Fibroblast of skin of back (primary cell): Measurements from ENCODE around the gene SHISA9.
"Not testable (repeated sequence)": the region's sequence is repeated elsewhere in the genome, so short reads cannot be mapped to it uniquely, and the experiment has no call there.

ENCODE experiments used
- DNase-seq: peaks from one replicate; pipeline ENCODE4 v3.0.0-alpha.2; 2013

The SHISA9 gene

DNA sequence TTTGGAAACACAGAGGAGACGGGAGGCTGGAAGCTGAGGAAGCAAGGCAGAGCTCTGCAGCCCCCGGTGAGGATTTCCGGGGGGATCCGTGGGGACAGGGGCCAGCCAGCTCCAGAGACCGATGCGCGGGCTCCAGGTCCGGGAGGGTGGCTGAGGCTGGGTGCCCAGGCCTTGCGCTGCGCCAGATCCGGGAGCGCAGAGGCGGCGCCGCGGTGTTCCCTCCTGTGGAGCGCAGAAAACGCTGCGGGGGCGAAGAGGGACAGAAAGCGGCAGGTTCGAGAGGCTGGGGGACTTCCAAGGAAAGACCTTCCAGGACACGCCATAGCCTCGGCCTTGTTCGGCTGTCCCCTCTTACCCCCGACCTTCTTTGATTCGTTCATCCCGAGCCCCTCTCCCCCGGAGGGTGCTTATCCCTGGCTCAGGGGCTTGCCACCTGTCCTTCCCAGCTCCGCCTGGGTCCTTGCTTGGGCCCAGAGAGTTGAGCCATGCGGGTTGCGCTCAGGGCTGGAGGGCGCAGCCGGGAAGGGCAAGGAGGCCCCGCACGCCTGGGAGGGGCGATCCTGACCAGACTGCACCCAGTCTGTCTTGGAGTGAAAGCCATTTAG, 697 bp upstream of the SHISA9 start:
- no peak for DNase-seq

DNA sequence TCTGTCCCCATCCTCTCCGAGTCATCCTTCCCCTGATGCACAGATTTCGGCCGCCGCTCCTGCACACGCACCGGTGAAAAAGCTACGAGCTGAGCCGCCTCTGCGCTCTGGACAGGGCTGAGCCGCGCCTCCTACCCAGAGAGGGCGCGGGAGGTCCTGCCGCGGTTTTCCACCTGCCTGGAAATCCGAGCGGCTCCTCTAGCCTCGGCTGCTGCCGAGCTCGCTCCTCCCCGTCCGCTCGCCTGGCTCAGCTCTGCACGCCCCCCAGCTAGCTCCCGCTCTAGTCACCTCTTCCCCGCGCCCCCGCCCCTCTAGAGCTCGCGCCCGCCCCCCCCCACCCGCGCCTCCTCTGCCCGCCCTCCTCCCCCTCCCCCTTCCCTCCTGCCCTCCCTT, 198 bp upstream of the SHISA9 start:
- DNase-seq = no peak

DNA sequence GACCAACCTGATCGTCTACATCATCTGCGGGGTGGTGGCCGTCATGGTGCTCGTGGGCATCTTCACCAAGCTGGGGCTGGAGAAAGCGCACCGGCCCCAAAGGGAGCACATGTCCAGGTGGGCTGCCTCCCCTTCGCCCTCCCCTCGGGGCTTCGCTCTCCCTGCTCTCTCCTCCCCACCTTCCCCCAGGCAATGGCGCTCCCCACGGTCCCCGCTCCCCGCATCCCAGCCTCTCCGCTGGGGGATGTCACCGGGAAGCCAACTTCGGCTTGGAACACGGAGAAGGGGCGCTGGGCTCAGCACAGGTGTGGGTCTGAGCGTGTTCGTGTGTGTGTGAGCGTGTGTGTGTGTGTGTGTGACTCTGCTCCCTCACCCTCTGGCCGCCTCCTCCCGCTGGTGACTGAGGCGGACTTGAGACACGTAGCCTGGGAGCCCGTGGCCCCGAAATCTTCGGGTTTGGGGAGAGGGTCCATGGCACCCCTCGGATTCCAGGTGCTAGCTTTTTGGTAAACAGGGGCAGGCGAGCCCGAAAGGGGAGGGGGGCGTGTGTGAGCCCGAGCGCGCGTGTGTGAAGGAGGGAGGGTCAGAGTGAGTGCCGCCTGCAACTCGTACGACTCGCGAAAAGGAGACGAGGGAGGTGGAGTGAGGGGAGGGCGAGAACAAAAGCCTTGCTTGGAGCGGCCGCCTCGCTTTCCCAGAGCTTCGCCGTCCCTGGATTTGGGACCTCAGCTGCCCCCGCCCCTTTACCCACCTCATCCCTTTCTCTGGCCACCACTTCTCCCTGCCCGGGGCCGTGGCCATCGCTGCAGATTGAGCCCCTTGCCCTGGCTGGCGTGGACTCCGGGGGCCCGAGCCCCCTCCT, 1.3 kb downstream of the SHISA9 start:
- no peak for DNase-seq

DNA sequence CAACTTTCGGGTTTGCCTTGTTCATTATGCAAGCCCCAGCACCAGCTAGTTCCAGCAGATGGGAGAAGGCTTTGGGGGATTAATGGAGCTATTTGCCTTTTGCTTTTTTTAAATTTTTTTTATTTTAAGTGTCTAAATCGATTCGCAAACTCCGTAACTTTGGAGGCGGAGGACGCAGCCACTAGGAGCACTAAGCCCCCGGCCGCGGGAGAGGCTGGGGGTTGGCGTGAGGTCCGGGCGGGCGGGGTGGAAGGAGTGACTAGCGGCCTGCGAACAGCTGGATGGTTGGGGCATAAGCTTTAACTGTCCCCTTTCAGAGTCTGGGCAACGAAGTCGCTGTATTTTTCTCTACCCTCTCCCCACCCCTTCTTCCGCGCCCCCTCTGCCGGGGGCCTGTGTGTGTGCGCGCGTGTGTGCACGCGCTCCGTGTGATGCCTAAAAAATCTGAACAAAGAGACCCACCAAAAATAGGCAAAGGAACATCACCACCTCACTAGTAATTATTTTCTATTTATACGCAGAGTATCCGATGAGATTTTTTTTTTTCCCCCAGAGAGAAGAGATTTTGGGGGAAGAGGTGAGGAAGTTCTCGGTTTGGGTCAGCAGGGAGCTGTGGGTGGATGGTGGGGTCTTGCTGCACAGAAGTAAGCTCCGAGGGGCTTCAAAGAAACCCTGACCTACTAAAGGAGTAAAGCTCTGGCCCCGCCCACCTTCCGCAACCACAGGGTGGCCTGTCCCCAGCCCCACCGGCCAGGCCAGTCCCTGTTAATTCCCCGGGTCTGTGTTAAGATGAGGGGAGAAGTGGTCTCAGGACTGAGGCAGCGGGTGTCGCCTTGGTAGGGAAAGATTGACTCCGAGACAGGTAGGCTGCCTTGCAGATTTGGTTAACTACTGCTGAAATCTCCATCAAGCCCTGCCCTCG, 2.3 kb downstream of the SHISA9 start:
- no peak for DNase-seq

DNA sequence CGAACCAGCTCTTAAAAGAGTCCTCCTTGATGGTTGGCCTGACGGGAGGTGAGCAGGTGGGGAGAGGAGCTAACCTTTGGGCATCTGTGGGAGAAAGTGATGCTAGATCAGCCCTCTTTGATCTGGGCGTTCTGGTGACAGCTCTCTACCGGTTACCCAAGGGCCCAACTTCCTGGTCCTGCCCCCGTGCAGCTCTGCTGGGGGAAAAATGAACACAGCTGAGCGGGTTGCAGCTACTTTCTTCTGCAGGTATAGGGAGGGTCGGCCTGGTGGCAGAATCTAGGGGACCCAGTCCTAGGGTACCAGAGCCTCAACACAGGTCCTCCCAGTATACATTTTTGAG, 2.9 kb downstream of the SHISA9 start:
- no peak for DNase-seq

DNA sequence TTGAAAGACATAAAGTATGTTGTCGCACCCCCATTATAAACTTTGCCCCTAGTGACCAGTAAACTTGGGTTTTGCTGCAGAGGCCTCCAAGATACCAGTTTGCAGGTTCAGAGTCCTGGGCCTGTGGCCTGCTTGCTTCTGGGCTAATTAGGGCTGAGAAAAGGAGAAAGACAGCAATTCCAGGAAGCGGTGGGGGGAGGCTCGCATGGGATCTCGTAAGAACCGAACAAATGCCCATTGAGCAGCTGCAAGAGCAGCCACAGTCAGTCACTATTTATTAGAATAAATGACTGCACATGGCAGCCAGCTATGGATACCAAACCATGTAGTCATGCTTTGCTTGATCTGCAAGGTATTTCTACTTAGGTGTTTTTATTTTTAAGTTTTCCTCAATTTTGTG, 4.9 kb downstream of the SHISA9 start:
- no peak for DNase-seq

DNA sequence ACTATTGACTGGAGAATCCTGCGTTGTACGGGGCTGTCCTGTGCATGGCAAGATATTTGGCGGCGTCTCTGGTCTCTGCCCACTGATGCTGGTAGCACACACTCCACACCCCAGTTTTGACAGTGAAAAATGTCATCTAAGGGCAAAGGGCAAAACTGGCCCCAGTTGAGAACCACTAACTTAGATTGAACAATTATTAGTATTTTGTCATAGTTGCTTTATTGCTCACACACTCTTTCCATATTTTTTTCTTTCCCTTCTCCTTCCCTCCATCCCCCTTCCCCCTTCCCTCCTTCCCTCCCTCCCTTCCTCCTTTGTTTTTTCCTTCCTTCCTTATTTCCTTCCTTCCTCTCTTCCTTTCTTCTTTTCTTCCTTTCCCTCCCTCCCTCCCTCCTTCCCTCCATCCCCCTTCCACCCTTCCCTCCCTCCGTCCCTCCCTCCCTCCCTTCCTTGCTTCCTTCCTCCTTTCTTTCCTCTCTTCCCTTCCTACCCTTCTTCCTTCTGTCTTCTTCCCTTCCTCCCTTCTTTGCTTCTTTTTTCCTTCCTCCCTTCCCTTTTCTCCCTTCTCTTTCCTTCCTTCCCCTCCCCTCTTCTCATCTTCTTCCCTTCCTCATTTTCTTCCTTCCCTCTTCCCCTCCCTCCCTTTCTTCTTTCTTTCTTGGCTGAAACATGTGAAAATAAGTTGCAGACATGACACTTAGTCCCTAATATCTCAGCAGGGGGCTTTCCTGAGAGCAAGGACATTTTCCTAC, 5.5 kb downstream of the SHISA9 start:
- no peak for DNase-seq

DNA sequence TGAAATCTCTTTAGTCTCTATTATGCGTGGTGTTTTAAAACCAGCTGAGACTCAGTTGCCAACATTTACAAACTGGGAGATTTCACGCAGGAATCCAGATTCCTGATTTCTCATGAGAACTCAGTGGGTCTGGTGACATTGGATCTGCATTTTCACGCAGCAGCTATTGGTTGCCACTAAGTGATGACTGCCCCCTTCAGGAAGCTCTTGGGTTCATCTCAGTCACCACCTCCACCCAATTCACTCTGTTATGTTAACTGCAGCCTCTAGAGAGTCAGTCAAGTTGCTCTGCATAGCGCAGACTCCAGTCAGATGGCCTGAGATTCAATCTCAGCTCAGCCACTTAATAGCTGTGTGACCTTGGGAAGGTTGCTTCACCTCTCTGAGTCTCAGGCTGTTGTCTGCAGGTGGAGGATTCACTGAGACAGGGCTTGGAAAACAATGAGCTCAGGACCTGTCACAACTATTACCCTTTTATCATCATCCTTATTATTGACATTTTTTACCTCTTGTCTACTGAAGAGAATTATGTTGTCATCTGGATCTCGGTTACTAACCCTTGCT, 6.4 kb downstream of the SHISA9 start:
- DNase-seq = no peak

DNA sequence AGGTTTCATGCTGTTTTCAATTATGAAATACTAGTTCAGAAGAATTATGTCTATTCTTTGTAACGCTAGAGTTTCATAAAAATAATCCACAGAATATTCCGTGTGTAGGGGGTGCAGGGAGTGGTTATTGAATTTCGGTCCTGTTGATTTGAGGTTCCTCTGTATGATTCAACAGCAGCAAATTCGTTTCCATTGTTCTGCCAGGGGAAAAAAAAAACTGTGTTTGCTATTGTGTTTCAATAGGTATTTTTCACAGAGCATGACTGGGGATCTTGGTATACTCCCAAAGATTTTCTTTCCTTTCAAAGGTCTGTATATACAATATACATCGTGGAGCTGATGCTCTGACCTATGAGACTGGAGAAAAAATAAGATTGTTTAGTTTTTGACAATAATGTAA, 15.8 kb downstream of the SHISA9 start:
- no peak for DNase-seq

DNA sequence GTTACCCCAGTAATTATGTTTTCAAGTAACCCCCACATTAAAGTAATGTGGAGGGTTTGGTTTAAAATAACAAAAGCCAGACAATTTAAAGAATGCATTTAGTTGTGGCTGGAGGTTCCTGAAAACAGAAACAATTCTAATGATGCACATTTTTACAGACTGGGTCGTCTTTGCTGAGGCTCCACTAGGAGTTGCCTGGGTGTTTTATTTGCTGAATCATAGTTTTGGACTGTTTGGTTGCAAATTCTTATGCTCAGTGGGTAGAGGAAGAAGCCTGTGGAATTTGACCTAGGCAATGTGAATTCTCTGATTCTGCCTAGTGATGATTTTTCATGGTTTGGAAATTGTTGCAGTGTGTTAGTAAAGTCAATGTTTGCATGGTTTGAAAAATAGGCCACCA, 16.3 kb downstream of the SHISA9 start:
- peak; percentile 10 for DNase-seq

DNA sequence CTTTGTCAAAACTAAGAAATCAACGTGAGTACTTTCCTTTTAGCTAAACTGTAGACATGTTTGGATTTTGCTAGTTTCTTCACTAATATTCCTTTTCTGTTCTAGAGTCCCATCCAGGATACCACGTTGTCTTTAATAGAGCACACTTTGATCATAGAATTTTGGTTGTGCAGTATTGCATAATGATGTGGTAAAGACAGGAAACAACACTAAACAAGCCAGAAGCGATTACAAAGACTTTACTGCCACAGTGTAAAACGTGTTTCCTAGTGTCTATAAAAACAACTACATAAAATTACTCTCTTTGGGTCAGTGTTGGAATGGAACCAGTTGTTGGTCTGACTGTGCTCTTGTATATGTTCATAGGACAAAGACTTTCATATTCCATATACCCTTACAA, 19.3 kb downstream of the SHISA9 start:
- no peak for DNase-seq

DNA sequence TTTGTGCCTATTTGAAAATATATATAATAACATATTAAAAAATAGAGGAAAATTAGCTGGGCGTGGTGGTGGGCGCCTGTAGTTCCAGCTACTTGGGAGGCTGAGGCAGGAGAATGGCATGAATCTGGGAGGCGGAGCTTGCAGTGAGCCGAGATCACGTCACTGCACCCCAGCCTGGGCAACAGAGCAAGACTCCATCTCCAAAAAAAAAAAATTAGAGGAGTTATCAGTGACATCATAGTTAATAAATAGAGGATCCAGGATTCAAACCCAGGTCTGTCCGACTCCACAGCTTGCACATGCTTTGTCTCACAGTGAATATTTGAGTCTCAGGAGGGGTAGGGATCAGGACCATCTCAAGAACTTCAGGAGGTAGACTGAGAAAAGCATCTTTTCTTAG, 22.2 kb downstream of the SHISA9 start:
- DNase-seq = not testable (repeated sequence)

DNA sequence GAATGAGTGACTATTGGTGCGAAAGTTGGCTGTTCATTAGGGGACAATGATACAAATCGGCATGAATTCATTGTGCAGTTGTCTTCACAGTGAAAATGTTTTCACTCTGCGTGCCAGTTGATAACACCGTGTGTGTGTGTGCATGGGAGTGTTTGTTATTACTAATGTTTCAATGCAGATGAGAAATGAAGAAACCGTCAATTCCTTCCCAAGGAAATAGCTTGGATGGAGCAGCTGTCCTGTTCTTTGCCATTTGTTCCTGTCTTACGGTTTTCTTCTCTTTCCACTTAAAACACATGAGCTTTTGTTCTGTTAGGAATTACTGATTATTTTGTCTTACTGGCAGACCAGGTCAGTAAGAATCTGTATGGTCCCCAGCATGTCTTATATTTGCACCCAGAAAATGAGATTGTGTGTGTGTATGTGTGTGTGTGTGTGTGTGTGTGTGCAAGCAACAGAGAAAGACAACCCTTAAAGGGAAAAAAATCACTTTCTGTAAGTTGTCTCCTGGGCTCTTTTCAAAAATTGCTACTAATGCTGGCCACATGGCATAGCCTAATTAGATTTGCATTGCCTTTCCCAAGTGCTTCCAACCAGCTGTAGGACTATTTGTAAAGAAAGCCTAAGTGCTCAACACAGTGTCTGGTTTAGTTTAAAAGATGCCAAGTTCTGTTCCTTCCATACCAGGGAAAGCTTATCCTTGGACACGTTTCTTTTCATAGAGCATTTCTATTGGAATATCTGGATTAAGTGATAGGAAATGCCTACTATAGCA, 23.8 kb downstream of the SHISA9 start:
- no peak for DNase-seq

DNA sequence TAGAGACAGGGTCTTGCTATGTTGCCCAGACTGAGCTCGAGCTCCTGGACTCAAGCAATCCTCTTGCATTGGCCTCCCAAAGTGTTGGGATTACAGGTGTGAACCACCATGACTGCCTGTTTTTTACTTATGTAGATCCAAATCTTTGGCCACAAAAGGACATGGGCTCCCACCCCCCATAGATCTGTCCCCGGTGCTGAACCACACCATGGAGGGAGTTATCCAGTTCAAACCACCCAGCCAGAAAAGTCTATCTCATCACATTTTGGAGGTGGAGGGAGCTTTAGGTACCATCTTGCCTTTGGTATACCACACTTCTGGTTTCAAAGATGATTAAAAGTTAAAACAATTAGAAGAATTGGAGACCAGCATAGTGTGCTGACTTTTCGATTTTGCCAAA, 26.2 kb downstream of the SHISA9 start:
- no peak for DNase-seq

DNA sequence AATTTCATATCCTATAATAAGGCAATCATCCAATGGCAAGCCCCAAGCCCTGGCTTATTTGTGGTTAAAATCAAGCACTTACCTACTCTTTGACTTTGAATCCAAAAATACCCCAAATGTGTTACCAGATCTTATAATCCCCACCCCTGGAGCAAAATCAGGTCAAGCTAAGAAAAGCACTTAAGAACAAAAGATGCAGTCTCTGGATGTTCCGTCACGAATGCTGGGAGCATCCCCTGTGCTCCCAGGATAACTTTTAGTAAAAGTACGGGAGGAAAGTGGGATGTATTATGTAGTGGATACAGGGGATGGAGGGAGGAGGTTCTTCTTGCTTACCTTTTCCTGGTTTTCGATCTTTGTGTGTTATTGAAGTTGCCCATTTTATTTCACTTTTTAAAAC, 29.5 kb downstream of the SHISA9 start:
- no peak for DNase-seq

DNA sequence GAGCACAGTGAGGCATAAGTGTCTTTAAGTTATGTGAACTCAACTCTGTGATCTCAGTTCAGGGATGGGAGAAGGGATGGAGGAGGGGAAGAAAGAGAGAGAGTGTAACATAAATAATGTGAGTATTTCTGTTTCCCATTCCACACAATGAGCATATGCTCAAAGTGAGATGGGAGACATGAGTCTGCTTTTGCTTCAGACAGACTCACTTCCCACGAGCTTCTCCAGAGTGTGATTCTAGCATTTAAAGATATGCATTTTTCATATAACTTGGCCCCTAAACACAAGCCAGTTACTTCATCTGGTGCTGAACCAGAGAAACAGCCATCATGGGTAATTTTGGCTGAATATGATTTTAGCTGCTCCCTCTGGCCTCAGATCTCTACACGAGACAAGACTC, 35.0 kb downstream of the SHISA9 start:
- no peak for DNase-seq

DNA sequence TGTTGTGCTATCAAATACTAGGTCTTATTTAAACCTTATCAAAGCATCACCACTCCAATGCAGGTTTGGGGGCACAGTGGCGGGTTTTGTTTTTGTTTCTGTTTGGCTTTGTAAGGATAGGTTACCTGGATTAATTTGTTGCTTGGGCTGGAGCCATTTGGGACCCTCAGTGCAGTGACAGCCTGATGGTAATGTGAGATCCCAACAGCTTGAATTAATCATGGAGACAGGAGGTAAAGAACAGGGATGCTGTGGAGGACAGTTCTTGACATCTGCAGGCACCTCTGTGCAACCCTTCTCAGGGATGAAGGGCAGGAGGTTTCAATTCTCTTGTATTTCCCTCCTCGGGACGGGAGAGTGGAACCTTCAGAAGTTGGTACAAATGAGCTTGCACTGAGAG, 40.5 kb downstream of the SHISA9 start:
- DNase-seq = no peak

DNA sequence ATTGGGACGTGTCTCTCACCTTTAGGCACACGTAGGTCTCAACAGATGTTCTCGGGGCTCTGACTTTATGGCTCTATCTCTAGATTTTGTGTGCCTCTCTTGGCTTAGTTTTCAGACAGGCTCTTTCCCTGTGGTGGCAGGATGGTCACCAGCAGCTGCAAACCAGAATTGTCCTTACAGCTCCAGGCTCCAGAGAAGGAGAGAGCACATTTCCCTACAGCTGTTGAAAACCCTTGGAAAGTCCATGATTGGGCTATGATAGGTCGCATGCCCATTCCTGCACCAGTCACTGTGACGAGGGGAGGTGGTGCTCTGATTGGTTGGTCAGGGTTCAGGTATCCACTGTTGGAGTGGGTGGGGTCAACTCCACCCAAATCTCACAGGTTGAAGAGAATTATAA, 41.5 kb downstream of the SHISA9 start:
- no peak for DNase-seq

DNA sequence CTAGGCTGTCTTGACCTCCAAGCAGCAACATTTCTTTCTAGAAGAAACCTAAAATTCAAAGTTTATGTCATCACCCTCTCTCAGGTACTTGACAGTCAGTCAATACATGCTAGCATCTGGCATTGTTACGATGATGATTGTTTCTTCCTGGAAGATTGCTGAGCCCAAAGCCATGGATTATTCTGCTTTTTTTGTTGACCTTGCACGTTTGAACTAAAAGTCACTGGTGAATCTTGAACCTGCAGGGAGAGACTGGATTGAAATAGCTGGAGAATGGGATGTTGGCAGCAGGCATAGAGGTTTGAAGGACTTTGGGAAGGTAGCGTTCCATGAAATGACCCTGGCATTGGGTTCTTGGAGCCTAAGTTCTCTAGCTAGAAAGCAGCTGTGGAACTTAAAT, 42.9 kb downstream of the SHISA9 start:
- DNase-seq = no peak

DNA sequence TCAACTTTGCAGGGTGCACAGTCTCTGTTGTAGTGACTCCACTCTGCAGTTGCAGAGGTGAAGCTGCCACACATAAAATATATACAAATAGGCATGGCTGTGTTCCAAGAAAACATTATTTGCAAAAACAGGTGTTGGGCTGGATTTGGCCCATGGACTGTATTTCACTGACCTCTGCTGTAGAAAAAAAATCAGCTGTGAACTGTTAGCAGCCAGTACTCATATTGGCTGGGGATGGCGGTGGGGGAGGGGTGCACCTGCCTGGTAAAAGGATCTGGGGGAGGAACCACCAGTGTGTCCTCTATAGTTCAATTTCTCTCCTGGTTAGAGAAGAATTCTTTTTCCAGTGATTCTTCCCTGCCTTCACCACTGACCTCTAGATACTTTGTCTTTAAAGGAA, 50.0 kb downstream of the SHISA9 start:
- DNase-seq = no peak

DNA sequence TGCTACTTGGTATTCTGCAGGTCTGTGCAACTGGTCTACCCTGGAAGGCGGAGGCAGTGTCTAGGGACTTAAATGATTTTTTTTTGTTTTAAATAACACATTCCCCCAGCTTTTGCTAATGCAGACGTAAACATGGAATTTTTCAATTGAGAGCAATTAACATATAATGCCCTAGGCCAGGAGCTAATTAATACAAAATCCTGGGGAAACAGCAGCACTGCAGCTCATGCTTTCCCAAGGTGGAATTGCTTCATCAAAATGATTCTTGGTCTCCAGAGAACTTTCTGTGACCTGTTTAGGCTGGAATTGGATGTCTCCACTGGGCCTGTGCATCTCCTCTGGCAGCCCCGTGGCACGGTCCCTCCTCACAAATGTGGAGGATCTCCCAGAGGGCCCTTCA, 50.6 kb downstream of the SHISA9 start:
- no peak for DNase-seq

DNA sequence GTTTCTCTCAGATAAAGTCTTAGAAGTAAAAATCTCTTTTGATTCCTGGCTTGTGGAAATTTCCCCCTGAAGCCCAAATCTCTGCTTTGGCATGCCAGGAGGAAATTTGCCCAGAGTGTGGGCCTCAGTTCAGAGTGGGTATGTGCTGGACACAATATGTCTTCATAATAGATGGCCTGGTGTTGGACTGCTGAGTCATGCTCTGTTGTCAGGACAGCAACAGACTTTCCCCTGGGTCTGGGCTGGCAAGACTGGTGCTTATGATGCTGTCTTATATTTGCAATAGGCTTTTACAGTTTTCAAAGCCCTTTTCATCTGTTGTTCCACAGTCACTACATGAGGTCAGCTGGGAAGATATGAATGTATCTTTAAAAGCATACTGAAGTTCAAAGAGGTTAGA, 57.0 kb downstream of the SHISA9 start:
- DNase-seq = no peak
